K562 (cell line): Measurements from ENCODE around the gene WDR83. TPM values are rescaled to one million over a fixed set of nuclear protein-coding genes. Genes with fewer than 3 reads are reported as not detected.

Experiments used
- BCLAF1 ChIP-seq, 2 experiments: fragments of 450-650 bp in 1 of 2; IDR thresholded peaks; 2 replicates each; pipeline ENCODE4 v1.6.1; 2011 to 2017; ENCODE audit warnings: low read depth in 2 of 2, antibody characterized with exemption in 1 of 2, borderline replicate concordance in 1 of 2, low read length in 1 of 2, mild to moderate bottlenecking in 1 of 2, mixed read lengths in 1 of 2; ENCODE audit not compliant: control insufficient read depth in 1 of 2
- DLX4 ChIP-seq: fragments of 250-450 bp; sonication (Bioruptor Pico); IDR thresholded peaks from 2 replicates; pipeline ENCODE4 v1.6.1; 2021; ENCODE audit warnings: mild to moderate bottlenecking
- EP300 ChIP-seq: IDR thresholded peaks from 2 replicates; pipeline ENCODE4 v1.6.1; 2012; ENCODE audit warnings: low read length, improper control_type of control experiment
- GTF2B ChIP-seq: IDR thresholded peaks from 2 replicates; pipeline ENCODE4 v1.6.1; 2011; ENCODE audit not compliant: insufficient read length; ENCODE audit errors: extremely low read depth
- HCFC1 ChIP-seq: IDR thresholded peaks from 2 replicates; pipeline ENCODE4 v1.6.1; 2012; ENCODE audit warnings: low read depth, low read length, improper control_type of control experiment
- HMG20A ChIP-seq: fragments of 450-650 bp; formaldehyde crosslinking; conservative IDR thresholded peaks from 2 replicates; pipeline ENCODE4 v1.4.0; 2020; ENCODE audit warnings: mild to moderate bottlenecking, mixed read lengths
- HNRNPUL1 ChIP-seq: fragments of 200-400 bp; formaldehyde crosslinking; IDR thresholded peaks from 2 replicates; pipeline ENCODE4 v1.6.1; 2017; ENCODE audit warnings: low read length
- MAX ChIP-seq: sonication (generic); formaldehyde crosslinking; IDR thresholded peaks from 2 replicates; pipeline ENCODE4 v1.9.0; 2022; ENCODE audit warnings: mild to moderate bottlenecking, missing genetic modification reagents
- MXI1 ChIP-seq: IDR thresholded peaks from 2 replicates; pipeline ENCODE4 v1.6.1; 2011; ENCODE audit warnings: low read depth, mild to moderate bottlenecking, improper control_type of control experiment, low read length
- NFATC3 ChIP-seq: fragments of 450-650 bp; IDR thresholded peaks from 2 replicates; pipeline ENCODE4 v1.6.1; 2017; ENCODE audit warnings: mild to moderate bottlenecking
- SPI1 ChIP-seq: IDR thresholded peaks from 2 replicates; pipeline ENCODE4 v1.6.1; 2011; ENCODE audit warnings: low read depth, low read length, control low read depth, borderline replicate concordance
- TEAD1 ChIP-seq, 2 experiments: fragments of 450-650 bp in 1 of 2; sonication (generic) in 1 of 2; formaldehyde crosslinking; IDR thresholded peaks; 2 replicates each; pipeline versions ENCODE4 v1.4.0 to v1.8.0; 2020 to 2022; ENCODE audit warnings: mild to moderate bottlenecking in 2 of 2, missing genetic modification reagents in 1 of 2
- USF1 ChIP-seq: sonication (generic); formaldehyde crosslinking; IDR thresholded peaks from 2 replicates; pipeline ENCODE4 v1.9.0; 2022; ENCODE audit warnings: mild to moderate bottlenecking, missing genetic modification reagents
- XRCC3 ChIP-seq: fragments of 450-650 bp; IDR thresholded peaks from 2 replicates; pipeline ENCODE4 v1.6.1; 2017; ENCODE audit warnings: mild to moderate bottlenecking, moderate library complexity
- ZBED1 ChIP-seq: IDR thresholded peaks from 2 replicates; pipeline ENCODE4 v1.6.1; 2014
- ZNF311 ChIP-seq: fragments of 250-450 bp; sonication (Bioruptor Pico); IDR thresholded peaks from 2 replicates; pipeline ENCODE4 v1.4.0; 2020; ENCODE audit warnings: mild to moderate bottlenecking, moderate library complexity
- ZNF347 ChIP-seq: fragments of 450-650 bp; formaldehyde crosslinking; IDR thresholded peaks from 2 replicates; pipeline ENCODE4 v1.4.0; 2020; ENCODE audit warnings: low read depth, mild to moderate bottlenecking, moderate library complexity
- ZNF589 ChIP-seq: fragments of 200-800 bp; sonication (Bioruptor generic); IDR thresholded peaks from 2 replicates; pipeline ENCODE4 v1.6.1; 2016; ENCODE audit warnings: low read depth, missing genetic modification characterization, missing compliant biosample characterization
- polyA plus RNA-seq, 8 experiments: library from polyadenylated mRNA; depleted of rRNA in 4 of 8; stranded (reverse) in 5 of 8; unstranded in 3 of 8; fragments of >200 nt; fragmentation: Nextera tagmentation in 2 of 8; fragmentation: Illumina TruSeq in 1 of 8; extraction: Ambion mirVana in 2 of 8; extraction: Trizol in 1 of 8; gene quantifications; 2 replicates each; pipeline versions ENCODE4 v1.2.1 to v1.2.3, GENCODE V29; 2011 to 2014; ENCODE audit warnings: inconsistent platforms in 1 of 8, missing spikeins in 1 of 8
- total RNA-seq, 7 experiments: library from RNA; depleted of rRNA in 6 of 7; stranded (reverse); fragments of >200 nt in 6 of 7; fragmentation: Illumina TruSeq in 2 of 7; extraction: Trizol in 2 of 7; gene quantifications; 2 replicates each; pipeline versions ENCODE4 v1.2.1 to v1.2.3, GENCODE V29; 2011 to 2021; ENCODE audit warnings: low replicate concordance in 1 of 7
- TF ChIP-seq, protein P1 (sequence below): fragments of 450-650 bp; formaldehyde crosslinking; conservative IDR thresholded peaks from 2 replicates; pipeline ENCODE4 v1.4.0; 2022; ENCODE audit warnings: mild to moderate bottlenecking, missing genetic modification characterization
- TF ChIP-seq, protein P2 (sequence below): fragments of 450-650 bp; IDR thresholded peaks from 2 replicates; pipeline ENCODE4 v1.6.1; 2017; ENCODE audit warnings: mild to moderate bottlenecking, moderate library complexity

WDR83 gene
- total and polyA plus RNA-seq, 9 of the 15 experiments (the other 6 are each of a cell fraction or from before 2014, with no cell fraction given): 0.52 to 21.3 (median 4.2) TPM

GRCh38 chr19:12676384-12676792 is 9.8 kb downstream of the WDR83 start (continued):
- TF ChIP-seq BCLAF1 (IDR thresholded peaks at IDR 0.05; ENCODE audit: borderline replicate concordance in 1 of 2, control insufficient read depth in 1 of 2, low read depth in 2 of 2, low read length in 1 of 2) (no peak), USF1 (peak; percentile 52), EP300 (no peak), GTF2B (no peak), XRCC3 (no peak), HMG20A (no peak), DLX4 (no peak), NFATC3 (no peak), TEAD1 (CRISPR knock-in tag; IDR thresholded peaks at IDR 0.05) (0 out of 4 replicates have a peak, but pooled peaks of 1 of the 2 experiments have one; percentile 24), MXI1 (no peak), MAX (CRISPR knock-in tag) (peak; percentile 45; the same call in 1 of the 2 replicates), HNRNPUL1 (no peak), ZBED1 (no peak), HCFC1 (0 out of 2 replicates have a peak, but pooled peaks have one; percentile 22), ZNF311 (no peak), SPI1 (no peak), ZNF347 (CRISPR knock-in tag) (no peak), ZNF589 (CRISPR knock-in tag) (no peak)
- TF ChIP-seq, protein P1, sequence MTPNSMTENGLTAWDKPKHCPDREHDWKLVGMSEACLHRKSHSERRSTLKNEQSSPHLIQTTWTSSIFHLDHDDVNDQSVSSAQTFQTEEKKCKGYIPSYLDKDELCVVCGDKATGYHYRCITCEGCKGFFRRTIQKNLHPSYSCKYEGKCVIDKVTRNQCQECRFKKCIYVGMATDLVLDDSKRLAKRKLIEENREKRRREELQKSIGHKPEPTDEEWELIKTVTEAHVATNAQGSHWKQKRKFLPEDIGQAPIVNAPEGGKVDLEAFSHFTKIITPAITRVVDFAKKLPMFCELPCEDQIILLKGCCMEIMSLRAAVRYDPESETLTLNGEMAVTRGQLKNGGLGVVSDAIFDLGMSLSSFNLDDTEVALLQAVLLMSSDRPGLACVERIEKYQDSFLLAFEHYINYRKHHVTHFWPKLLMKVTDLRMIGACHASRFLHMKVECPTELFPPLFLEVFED (CRISPR knock-in tag): no peak
- TF ChIP-seq, protein P2, sequence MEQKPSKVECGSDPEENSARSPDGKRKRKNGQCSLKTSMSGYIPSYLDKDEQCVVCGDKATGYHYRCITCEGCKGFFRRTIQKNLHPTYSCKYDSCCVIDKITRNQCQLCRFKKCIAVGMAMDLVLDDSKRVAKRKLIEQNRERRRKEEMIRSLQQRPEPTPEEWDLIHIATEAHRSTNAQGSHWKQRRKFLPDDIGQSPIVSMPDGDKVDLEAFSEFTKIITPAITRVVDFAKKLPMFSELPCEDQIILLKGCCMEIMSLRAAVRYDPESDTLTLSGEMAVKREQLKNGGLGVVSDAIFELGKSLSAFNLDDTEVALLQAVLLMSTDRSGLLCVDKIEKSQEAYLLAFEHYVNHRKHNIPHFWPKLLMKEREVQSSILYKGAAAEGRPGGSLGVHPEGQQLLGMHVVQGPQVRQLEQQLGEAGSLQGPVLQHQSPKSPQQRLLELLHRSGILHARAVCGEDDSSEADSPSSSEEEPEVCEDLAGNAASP: no peak
